GM19397 (cell line): ENCODE results near the gene MRPS15.
"Not testable (repeated sequence)": the region's sequence is repeated elsewhere in the genome, so short reads cannot be mapped to it uniquely, and the experiment has no call there.

Source experiments
- ATAC-seq: cut with Tn5 transposase; IDR thresholded peaks from one replicate; pipeline ENCODE4 v1.9.1; 2021; ENCODE audit warnings: mild to moderate bottlenecking, moderate library complexity; ENCODE audit not compliant: unreplicated experiment

Gene MRPS15

GRCh38 chr1:36484099-36484498 is 19.9 kb upstream of the MRPS15 start:
- no peak for ATAC-seq

- ATAC-seq: no peak
Observed at GRCh38 chr1:36482724-36483388, 18.7 kb upstream of the MRPS15 start, which contains the start of gene CSF3R. Gene CSF3R, minus strand, starts transcription at chr1:36482913. Its CDS starts 3,417 bp downstream, at chr1:36479496.

GRCh38 chr1:36481771-36482723 is 17.9 kb upstream of the MRPS15 start:
- ATAC-seq: no peak

GRCh38 chr1:36481091-36481490 is 16.9 kb upstream of the MRPS15 start:
- no peak for ATAC-seq

GRCh38 chr1:36480161-36480560 is 16.0 kb upstream of the MRPS15 start:
- no peak for ATAC-seq

- no peak for ATAC-seq
Observed at GRCh38 chr1:36479505-36480051, 15.4 kb upstream of the MRPS15 start.

GRCh38 chr1:36477615-36478014 is 13.4 kb upstream of the MRPS15 start:
- ATAC-seq: not testable (repeated sequence)

- no peak for ATAC-seq
Observed at GRCh38 chr1:36476945-36477344, 12.8 kb upstream of the MRPS15 start.

- ATAC-seq: no peak
Observed at GRCh38 chr1:36475910-36476604, 11.9 kb upstream of the MRPS15 start.

- no peak for ATAC-seq
Observed at GRCh38 chr1:36475341-36475740, 11.2 kb upstream of the MRPS15 start.

- ATAC-seq: no peak
Observed at GRCh38 chr1:36472656-36473055, 8.5 kb upstream of the MRPS15 start.

- ATAC-seq: no peak
Observed at GRCh38 chr1:36471830-36472641, 7.9 kb upstream of the MRPS15 start.

- ATAC-seq: no peak
Observed at GRCh38 chr1:36469163-36469562, 5.0 kb upstream of the MRPS15 start.

- ATAC-seq: no peak
Observed at GRCh38 chr1:36467700-36468455, 3.7 kb upstream of the MRPS15 start.

GRCh38 chr1:36467027-36467410 is 2.8 kb upstream of the MRPS15 start:
- ATAC-seq: no peak

- ATAC-seq: no peak
Observed at GRCh38 chr1:36466370-36467026, 2.3 kb upstream of the MRPS15 start.

GRCh38 chr1:36465731-36466369 is 1.7 kb upstream of the MRPS15 start:
- no peak for ATAC-seq

GRCh38 chr1:36464605-36465393 is 615 bp upstream of the MRPS15 start:
- ATAC-seq: peak; percentile 25
